Mucosa of descending colon (tissue), 3 donors: Measurements from ENCODE around the gene SEC16A. TPM values are rescaled to one million over a fixed set of nuclear protein-coding genes. Genes with fewer than 3 reads are reported as not detected.

Source experiments
- ATAC-seq: fragments of 200-7000 bp; cut with Tn5 transposase; one replicate; pipeline ENCODE4 v1.9.1; 2020; ENCODE audit warnings: mild to moderate bottlenecking, moderate library complexity
- DNase-seq, 3 donors: peaks; one replicate each; pipeline ENCODE4 v3.0.0-alpha.2; 2020
- H3K36me3 ChIP-seq: fragments of 200-600 bp; one replicate; pipeline ENCODE4 v1.8.0; 2021; ENCODE audit warnings: low read depth, mild to moderate bottlenecking
- H3K4me1 ChIP-seq: fragments of 200-600 bp; one replicate; pipeline ENCODE4 v1.8.0; 2021; ENCODE audit warnings: low read depth, mild to moderate bottlenecking
- H3K4me3 ChIP-seq: fragments of 200-600 bp; one replicate; pipeline ENCODE4 v1.8.0; 2021; ENCODE audit warnings: mild to moderate bottlenecking
- H3K9me3 ChIP-seq: fragments of 200-600 bp; one replicate; pipeline ENCODE4 v1.8.0; 2021; ENCODE audit warnings: mild to moderate bottlenecking
- intact Hi-C, 2 donors: fragments of 100-400 bp; cut with DNase I in 1 of 2; cut with micrococcal nuclease in 1 of 2; formaldehyde crosslinking; loops; one replicate each; pipeline versions ENCODE4 v1.11.0 to v1.11.1; 2022; cut with DNase I, micrococcal nuclease
- total RNA-seq, 3 donors: library from RNA; stranded (reverse); fragmentation: NEBNext Ultra II Directional in 2 of 3; extraction: Animal tissue kit (Norgen Biotek cat#: 25700) in 2 of 3; gene quantifications; one replicate each; pipeline versions ENCODE4 v1.2.1 to v1.2.4, GENCODE V29; 2021 to 2023
- TF ChIP-seq, protein P1 (sequence below): fragments of 200-600 bp; IDR thresholded peaks from one replicate; pipeline ENCODE4 v1.8.0; 2022; ENCODE audit warnings: antibody characterized with exemption, mild to moderate bottlenecking
- donor health status: DM: no; HTN: no; CAD: no; lungs with moderate emphysema.
- donor health status: DM: no; HTN: no; CAD: no.
- donor health status: DM: no; HTN: yes; CAD: no.

Gene SEC16A
- total RNA-seq, 3 donors from 2014 or later, result 60.0 to 69.5 (median 69.3) TPM

DNA sequence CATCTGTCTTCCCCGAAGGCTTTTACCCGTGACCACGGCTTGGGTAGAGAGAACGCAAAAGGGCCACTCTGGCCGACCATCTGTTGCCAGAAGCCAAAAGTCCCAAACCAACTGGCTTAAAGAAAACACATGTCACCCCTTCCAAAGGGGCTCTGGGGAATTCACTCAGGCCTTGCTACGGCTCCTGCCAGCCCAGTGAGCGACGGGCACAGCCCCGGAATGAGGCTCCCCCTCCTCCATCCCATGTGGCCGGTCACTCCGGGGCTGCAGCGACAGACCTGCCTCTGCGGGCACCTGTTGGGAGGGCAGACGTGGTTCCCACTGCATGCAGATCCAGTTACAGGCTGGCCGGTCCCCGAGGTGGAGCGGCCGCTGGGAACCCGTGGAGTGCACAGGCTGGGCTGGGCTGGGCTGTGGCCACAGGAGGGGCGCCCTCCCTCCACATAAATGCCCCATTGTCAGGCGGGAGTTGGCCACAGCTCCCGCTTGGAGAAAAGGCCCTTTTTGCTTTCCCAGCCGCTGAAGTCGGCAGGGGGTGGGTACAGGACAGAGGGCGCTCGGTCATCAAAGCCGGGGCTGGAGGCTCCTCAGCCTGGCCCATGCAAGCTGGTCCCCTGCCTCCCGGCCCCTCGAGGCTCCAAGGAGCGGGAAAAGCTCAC lies 43.1 kb upstream of the SEC16A start:
- Histone ChIP-seq H3K4me3 (no peak overlapping the region), H3K4me1 (peaks cover 95% of the 10 kb centered on the region), H3K36me3 (no peaks in the 10 kb centered on the region), H3K9me3 (no peaks in the 10 kb centered on the region)
- DNase-seq (peak in 2 of 3 donors; percentile 52 to 74), ATAC-seq (peak; percentile 23)
- TF ChIP-seq, protein P1, sequence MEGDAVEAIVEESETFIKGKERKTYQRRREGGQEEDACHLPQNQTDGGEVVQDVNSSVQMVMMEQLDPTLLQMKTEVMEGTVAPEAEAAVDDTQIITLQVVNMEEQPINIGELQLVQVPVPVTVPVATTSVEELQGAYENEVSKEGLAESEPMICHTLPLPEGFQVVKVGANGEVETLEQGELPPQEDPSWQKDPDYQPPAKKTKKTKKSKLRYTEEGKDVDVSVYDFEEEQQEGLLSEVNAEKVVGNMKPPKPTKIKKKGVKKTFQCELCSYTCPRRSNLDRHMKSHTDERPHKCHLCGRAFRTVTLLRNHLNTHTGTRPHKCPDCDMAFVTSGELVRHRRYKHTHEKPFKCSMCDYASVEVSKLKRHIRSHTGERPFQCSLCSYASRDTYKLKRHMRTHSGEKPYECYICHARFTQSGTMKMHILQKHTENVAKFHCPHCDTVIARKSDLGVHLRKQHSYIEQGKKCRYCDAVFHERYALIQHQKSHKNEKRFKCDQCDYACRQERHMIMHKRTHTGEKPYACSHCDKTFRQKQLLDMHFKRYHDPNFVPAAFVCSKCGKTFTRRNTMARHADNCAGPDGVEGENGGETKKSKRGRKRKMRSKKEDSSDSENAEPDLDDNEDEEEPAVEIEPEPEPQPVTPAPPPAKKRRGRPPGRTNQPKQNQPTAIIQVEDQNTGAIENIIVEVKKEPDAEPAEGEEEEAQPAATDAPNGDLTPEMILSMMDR, result no peak
- intact Hi-C loops, result no loop called here

DNA sequence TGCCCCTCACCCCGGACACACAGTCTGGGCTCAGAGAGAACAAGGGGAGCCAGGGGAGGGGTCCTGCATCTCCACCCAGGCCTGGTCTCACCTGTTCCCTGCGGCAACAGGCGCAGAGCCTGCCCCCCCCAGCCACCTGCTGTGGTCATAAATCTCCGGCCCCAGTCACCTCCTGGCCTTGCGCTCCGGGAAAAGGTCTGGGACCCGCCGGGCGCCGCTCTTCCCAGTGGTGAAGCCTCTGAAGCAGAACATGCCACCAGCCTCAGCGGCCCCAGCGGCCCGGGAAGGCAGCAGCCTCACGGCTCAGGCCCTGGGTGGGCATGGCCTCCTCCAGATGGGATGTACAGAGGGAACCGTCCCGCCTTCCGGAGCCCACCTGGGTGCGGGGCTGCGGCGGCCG lies 42.4 kb upstream of the SEC16A start:
- ATAC-seq (no peak), DNase-seq (peak in 2 of 3 donors; percentile 47 to 60)
- Histone ChIP-seq H3K4me3 (no peak overlapping the region), H3K4me1 (peaks cover 92% of the 10 kb centered on the region), H3K36me3 (no peaks in the 10 kb centered on the region), H3K9me3 (no peaks in the 10 kb centered on the region)
- TF ChIP-seq, protein P1, result no peak
- intact Hi-C loops, result no loop called here

DNA sequence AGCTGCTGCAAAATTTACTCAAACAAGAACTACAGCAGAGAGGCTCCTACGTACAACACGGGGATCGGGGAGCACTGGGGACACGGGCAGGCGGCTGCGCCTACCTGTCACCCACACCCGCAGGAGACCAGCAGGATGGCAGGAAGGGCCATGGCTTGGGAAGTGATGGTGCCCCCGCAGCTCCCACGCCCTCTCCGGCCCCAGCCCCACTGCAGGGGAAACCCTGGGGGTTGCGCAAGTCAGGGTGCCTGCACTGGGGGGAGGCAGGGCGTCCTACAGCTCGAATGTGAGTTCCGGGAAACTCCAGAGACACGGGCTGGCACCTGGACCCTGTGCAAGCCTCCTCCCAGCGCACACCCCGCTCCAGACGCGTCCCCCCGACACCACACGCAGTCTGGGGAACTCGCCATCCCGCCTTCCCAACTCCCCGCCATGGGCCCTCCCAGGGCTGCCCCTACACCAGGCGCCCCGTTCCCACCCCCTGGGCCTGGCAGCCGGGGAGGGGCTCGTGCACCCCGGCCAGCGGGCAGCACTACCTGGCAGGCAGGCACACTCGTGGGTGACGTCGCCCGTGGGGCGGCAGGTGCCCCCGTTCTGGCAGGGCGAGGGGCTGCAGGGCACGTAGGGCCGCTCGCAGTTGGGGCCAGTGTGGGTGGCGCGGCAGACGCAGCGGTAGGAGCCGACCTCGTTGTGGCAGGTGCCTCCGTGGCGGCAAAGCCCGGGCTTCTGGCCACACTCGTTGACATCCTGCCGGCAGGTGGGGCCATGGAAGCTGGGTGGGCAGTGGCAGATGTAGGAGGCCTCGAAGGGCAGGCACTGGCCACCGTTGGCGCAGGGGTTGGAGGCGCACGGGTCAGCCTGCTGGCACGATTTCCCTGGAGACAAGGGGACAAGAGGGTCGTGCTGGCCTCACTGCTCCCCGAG lies 39.7 kb upstream of the SEC16A start:
- TF ChIP-seq, protein P1, result no peak
- H3K9me3 ChIP-seq, result no peaks in the 10 kb centered on the region
- intact Hi-C loops, result no loop called here
- H3K4me1 ChIP-seq, result peaks cover 84% of the 10 kb centered on the region
- H3K36me3 ChIP-seq, result peaks cover 8% of the 10 kb centered on the region
- DNase-seq, result peak in 2 of 3 donors; percentile 50 to 68
- H3K4me3 ChIP-seq, result no peak overlapping the region
- peak; percentile 1 for ATAC-seq

DNA sequence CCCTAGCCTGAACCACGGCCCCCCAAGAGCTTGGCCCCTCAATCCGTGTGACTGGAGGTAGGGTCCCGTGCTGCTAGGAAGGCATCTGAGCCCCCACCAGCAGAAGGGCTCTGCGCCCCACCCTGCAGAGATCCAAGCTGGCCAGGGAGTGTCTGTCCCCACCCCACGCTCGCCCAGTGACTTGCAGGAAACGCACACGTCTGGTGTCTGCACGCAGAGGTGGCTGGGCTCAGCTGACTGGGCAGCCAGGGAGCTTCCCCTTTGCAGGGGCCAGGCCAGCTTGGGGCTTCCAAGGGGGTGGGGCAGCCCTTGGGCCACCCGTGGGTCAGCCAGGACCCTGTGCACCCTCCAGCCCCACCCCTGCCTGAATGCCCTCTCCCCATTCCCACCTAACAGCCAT lies 38.7 kb upstream of the SEC16A start:
- ATAC-seq (peak; percentile 49), DNase-seq (peak; percentile 82 to 90 (median 85))
- Histone ChIP-seq H3K9me3 (no peaks in the 10 kb centered on the region), H3K4me3 (no peak overlapping the region), H3K4me1 (peaks cover 74% of the 10 kb centered on the region), H3K36me3 (peaks cover 9% of the 10 kb centered on the region)
- TF ChIP-seq, protein P1, result no peak
- intact Hi-C loops, result no loop called here

DNA sequence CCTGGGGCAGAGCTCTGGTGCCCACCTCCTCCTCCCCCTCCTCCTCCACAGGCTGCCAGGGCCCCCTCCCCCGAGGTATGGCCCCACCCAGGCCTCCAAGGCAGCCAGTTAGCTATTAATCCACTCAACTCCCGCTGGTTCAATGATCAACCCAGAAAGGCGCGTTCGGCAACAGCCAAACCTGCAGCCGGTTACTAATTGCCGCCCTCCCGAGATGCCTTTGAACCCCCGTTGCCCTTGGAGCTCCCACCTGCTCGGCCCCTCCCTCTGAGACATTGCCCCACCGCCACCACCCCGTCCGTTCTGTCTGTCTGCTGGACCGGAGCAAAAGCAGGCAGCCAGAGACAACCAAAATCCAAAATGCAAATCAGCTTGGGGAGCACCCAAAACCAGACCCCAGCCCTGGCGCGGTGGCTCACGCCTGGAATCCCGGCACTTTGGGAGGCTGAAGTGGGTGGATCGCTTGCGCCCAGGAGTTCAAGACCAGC lies 37.3 kb upstream of the SEC16A start:
- Histone ChIP-seq H3K9me3 (no peaks in the 10 kb centered on the region), H3K36me3 (peaks cover 9% of the 10 kb centered on the region), H3K4me3 (no peak overlapping the region), H3K4me1 (peaks cover 59% of the 10 kb centered on the region)
- ATAC-seq (peak; percentile 74), DNase-seq (peak; percentile 88 to 90 (median 88))
- intact Hi-C loops, result no loop called here
- TF ChIP-seq, protein P1, result no peak
